GM12865 (cell line): ENCODE results near the gene RGS4.

Experiments
- DNase-seq: peaks from one replicate; pipeline ENCODE4 v3.0.0; 2010; ENCODE audit warnings: low read depth
- H3K4me3 ChIP-seq: 2 replicates; pipeline ENCODE4 v1.5.1; 2011; ENCODE audit warnings: mild to moderate bottlenecking, low read depth, low read length, control low read depth
- TF ChIP-seq, protein P1 (sequence below): IDR thresholded peaks from 2 replicates; pipeline ENCODE4 v1.5.1; 2011; ENCODE audit warnings: low read length, control low read depth, low read depth, inconsistent platforms; ENCODE audit not compliant: insufficient read depth; ENCODE audit errors: missing control alignments

The RGS4 gene

GRCh38 chr1:163066168-163066567, 3.0 kb upstream of the RGS4 start:
- TF ChIP-seq, protein P1, sequence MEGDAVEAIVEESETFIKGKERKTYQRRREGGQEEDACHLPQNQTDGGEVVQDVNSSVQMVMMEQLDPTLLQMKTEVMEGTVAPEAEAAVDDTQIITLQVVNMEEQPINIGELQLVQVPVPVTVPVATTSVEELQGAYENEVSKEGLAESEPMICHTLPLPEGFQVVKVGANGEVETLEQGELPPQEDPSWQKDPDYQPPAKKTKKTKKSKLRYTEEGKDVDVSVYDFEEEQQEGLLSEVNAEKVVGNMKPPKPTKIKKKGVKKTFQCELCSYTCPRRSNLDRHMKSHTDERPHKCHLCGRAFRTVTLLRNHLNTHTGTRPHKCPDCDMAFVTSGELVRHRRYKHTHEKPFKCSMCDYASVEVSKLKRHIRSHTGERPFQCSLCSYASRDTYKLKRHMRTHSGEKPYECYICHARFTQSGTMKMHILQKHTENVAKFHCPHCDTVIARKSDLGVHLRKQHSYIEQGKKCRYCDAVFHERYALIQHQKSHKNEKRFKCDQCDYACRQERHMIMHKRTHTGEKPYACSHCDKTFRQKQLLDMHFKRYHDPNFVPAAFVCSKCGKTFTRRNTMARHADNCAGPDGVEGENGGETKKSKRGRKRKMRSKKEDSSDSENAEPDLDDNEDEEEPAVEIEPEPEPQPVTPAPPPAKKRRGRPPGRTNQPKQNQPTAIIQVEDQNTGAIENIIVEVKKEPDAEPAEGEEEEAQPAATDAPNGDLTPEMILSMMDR, result no peak
- H3K4me3 ChIP-seq, result no peak overlapping the region
- DNase-seq, result no peak

DNA sequence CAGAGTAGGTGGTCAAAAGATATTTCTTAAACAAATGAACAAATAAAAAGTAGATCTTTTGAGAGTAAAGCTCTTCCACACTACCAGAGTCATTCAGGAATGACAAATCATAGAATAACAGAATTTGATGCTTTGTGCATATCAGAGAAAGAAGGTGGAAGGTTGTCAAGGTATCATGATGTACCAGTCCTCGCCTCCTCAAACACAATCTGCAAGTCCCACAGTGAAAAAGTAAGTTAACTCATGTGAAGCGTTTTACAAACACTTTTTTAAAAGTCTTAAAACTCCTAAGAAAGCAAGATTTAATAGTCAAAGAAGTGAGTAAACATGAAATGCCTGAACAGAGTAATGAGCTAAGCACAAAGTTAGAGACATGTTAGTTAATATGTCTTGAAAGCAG, 2.5 kb upstream of the RGS4 start:
- TF ChIP-seq, protein P1, result no peak
- DNase-seq, result no peak
- H3K4me3 ChIP-seq, result no peak overlapping the region

GRCh38 chr1:163068716-163069115, 445 bp upstream of the RGS4 start:
- TF ChIP-seq, protein P1, result no peak
- DNase-seq, result no peak
- no peak overlapping the region for H3K4me3 ChIP-seq

GRCh38 chr1:163069655-163070277, 605 bp downstream of the RGS4 start:
- DNase-seq, result no peak
- no peak overlapping the region for H3K4me3 ChIP-seq
- TF ChIP-seq, protein P1, result no peak

GRCh38 chr1:163071405-163072255, 2.5 kb downstream of the RGS4 start:
- no peak overlapping the region for H3K4me3 ChIP-seq
- TF ChIP-seq, protein P1, result peak; percentile 67
- DNase-seq, result peak; percentile 50

DNA sequence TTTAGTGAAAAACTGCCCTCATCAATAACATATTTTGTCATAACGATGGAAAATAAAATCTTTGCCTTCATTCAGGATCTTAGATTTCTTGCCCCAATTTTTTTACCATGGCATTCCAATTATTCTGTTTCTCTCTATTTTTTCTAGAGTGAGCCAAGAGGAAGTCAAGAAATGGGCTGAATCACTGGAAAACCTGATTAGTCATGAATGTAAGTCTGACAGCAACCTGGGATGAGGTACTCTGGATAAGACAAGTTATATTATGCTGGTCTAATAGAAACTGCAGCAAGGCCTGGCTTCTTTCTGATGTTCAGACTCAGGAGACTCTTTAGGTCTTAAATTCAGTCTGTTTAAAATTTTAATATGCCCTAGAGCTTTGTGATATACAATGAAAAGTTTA, 3.5 kb downstream of the RGS4 start:
- no peak overlapping the region for H3K4me3 ChIP-seq
- TF ChIP-seq, protein P1, result no peak
- DNase-seq, result no peak
